GM23338 (cell line): ENCODE measurements around the gene SH3BP4. TPM values are rescaled to one million over a fixed set of nuclear protein-coding genes. Genes with fewer than 3 reads are reported as not detected.
A peak's percentile ranks its signal among the peaks of the same experiment; 100 is the strongest.

ENCODE experiments used
- ATAC-seq: fragments of 200-7000 bp; cut with Tn5 transposase; 3 replicates; pipeline ENCODE4 v1.9.1; 2020
- DNase-seq: peaks from one replicate; pipeline ENCODE4 v3.0.0-alpha.2; 2015; ENCODE audit warnings: low spot score
- H2AFZ ChIP-seq: fragments of 200-600 bp; sonication (generic); 2 replicates; pipeline ENCODE4 v1.8.0; 2016; ENCODE audit warnings: antibody characterized with exemption, mild to moderate bottlenecking, moderate library complexity
- H3F3A ChIP-seq: fragments of 200-600 bp; sonication (generic); replicated peaks from 2 replicates; pipeline ENCODE4 v1.8.0; 2017; ENCODE audit warnings: antibody characterized with exemption, mixed run types, low read depth
- H3K27ac ChIP-seq: fragments of 200-600 bp; sonication (generic); 2 replicates; pipeline ENCODE4 v1.6.1; 2016; ENCODE audit warnings: low read depth
- H3K27me3 ChIP-seq: fragments of 200-600 bp; sonication (generic); 2 replicates; pipeline ENCODE4 v1.8.0; 2016; ENCODE audit warnings: mild to moderate bottlenecking, mixed run types, moderate library complexity; ENCODE audit not compliant: insufficient read depth
- H3K36me3 ChIP-seq: fragments of 200-600 bp; sonication (generic); 2 replicates; pipeline ENCODE4 v1.8.0; 2016; ENCODE audit warnings: mild to moderate bottlenecking; ENCODE audit not compliant: insufficient read depth
- H3K4me1 ChIP-seq: fragments of 200-600 bp; sonication (generic); 2 replicates; pipeline ENCODE4 v1.8.0; 2016; ENCODE audit warnings: mild to moderate bottlenecking, moderate library complexity; ENCODE audit not compliant: insufficient read depth
- H3K4me2 ChIP-seq: fragments of 200-600 bp; sonication (generic); 2 replicates; pipeline ENCODE4 v1.7.1; 2017; ENCODE audit warnings: mixed run types
- H3K4me3 ChIP-seq: fragments of 200-600 bp; sonication (generic); 2 replicates; pipeline ENCODE4 v1.6.1; 2016; ENCODE audit warnings: mixed run types
- H3K79me2 ChIP-seq: fragments of 200-600 bp; sonication (generic); replicated peaks from 2 replicates; pipeline ENCODE4 v1.8.0; 2017; ENCODE audit warnings: mild to moderate bottlenecking; ENCODE audit not compliant: insufficient read depth
- H3K9me2 ChIP-seq: fragments of 200-600 bp; sonication (generic); 2 replicates; pipeline ENCODE4 v1.8.0; 2017; ENCODE audit not compliant: insufficient read depth
- H4K20me1 ChIP-seq: fragments of 200-600 bp; sonication (generic); replicated peaks from 2 replicates; pipeline ENCODE4 v1.8.0; 2017; ENCODE audit warnings: mild to moderate bottlenecking; ENCODE audit not compliant: insufficient read depth
- H3K27ac Mint-ChIP-seq: 2 replicates; pipeline ENCODE4 v1.8.0; 2020; ENCODE audit warnings: inconsistent platforms, mild to moderate bottlenecking, moderate library complexity, mixed read lengths
- H3K27me3 Mint-ChIP-seq: 3 replicates; pipeline ENCODE4 v1.8.0; 2022; ENCODE audit warnings: low read depth, mild to moderate bottlenecking, moderate library complexity, mixed read lengths, inconsistent platforms; ENCODE audit not compliant: insufficient read depth, poor library complexity
- H3K36me3 Mint-ChIP-seq: 3 replicates; pipeline ENCODE4 v1.8.0; 2021; ENCODE audit warnings: low read depth, mild to moderate bottlenecking, inconsistent platforms, moderate library complexity, mixed read lengths
- H3K4me1 Mint-ChIP-seq: 3 replicates; pipeline ENCODE4 v1.8.0; 2020; ENCODE audit warnings: mild to moderate bottlenecking, inconsistent platforms, mixed read lengths
- H3K4me3 Mint-ChIP-seq: 3 replicates; pipeline ENCODE4 v1.8.0; 2021; ENCODE audit warnings: moderate library complexity, mild to moderate bottlenecking, inconsistent platforms, mixed read lengths
- H3K9me3 Mint-ChIP-seq: 3 replicates; pipeline ENCODE4 v1.8.0; 2020; ENCODE audit warnings: moderate library complexity, mild to moderate bottlenecking, inconsistent platforms, mixed read lengths
- ETS1 ChIP-seq: IDR thresholded peaks from 2 replicates; pipeline ENCODE4 v1.6.1; 2016; ENCODE audit warnings: antibody characterized with exemption
- EZH2phosphoT487 ChIP-seq: fragments of 200-600 bp; sonication (generic); IDR thresholded peaks from one replicate; pipeline ENCODE4 v1.8.1; 2018; ENCODE audit warnings: antibody characterized with exemption; ENCODE audit not compliant: unreplicated experiment
- JUNB ChIP-seq: IDR thresholded peaks from one replicate; pipeline ENCODE4 v1.6.1; 2016; ENCODE audit warnings: antibody characterized with exemption; ENCODE audit not compliant: unreplicated experiment
- NANOG ChIP-seq: IDR thresholded peaks from 2 replicates; pipeline ENCODE4 v1.6.1; 2016; ENCODE audit warnings: antibody characterized with exemption, borderline replicate concordance
- POLR2AphosphoS5 ChIP-seq: IDR thresholded peaks from 2 replicates; pipeline ENCODE4 v1.6.1; 2016; ENCODE audit warnings: antibody characterized with exemption, low read depth
- REST ChIP-seq: IDR thresholded peaks from one replicate; pipeline ENCODE4 v1.6.1; 2018; ENCODE audit warnings: antibody characterized with exemption; ENCODE audit not compliant: unreplicated experiment
- STAT1 ChIP-seq: IDR thresholded peaks from one replicate; pipeline ENCODE4 v1.6.1; 2016; ENCODE audit warnings: antibody characterized with exemption; ENCODE audit not compliant: unreplicated experiment
- ZNF114 ChIP-seq: fragments of 250-450 bp; sonication (Bioruptor Pico); IDR thresholded peaks from 2 replicates; pipeline ENCODE4 v1.5.0; 2020; ENCODE audit warnings: mild to moderate bottlenecking, moderate library complexity
- ZNF331 ChIP-seq: fragments of 250-450 bp; sonication (Bioruptor Pico); IDR thresholded peaks from 2 replicates; pipeline ENCODE4 v1.5.0; 2020; ENCODE audit warnings: low read depth, mild to moderate bottlenecking, moderate library complexity
- polyA plus RNA-seq: library from polyadenylated mRNA; unstranded; fragments of >200 nt; fragmentation: Nextera tagmentation; extraction: Ambion mirVana; gene quantifications from 2 replicates; pipeline ENCODE4 v1.2.1, GENCODE V29; 2016
- total RNA-seq: library from RNA; depleted of rRNA; stranded (reverse); fragments of >200 nt; shearing (Covaris generic); gene quantifications from 2 replicates; pipeline ENCODE4 v1.2.3, GENCODE V29; 2014
- TF ChIP-seq, protein P1 (sequence below): fragments of 250-450 bp; sonication (Bioruptor Pico); IDR thresholded peaks from 2 replicates; pipeline ENCODE4 v1.5.0; 2020; ENCODE audit warnings: mild to moderate bottlenecking, moderate library complexity
- TF ChIP-seq, protein P2 (sequence below), 2 experiments: fragments of 200-600 bp in 1 of 2; sonication (generic) in 1 of 2; conservative IDR thresholded peaks; 2 replicates each; pipeline versions ENCODE4 v1.5.1 to v1.6.1; 2016 to 2017; ENCODE audit warnings: antibody characterized with exemption in 2 of 2, low read depth in 2 of 2, mild to moderate bottlenecking in 2 of 2, moderate library complexity in 1 of 2

SH3BP4 gene
- total and polyA plus RNA-seq, 2 experiments from 2014 or later, result 15.6 to 50.9 TPM

DNA sequence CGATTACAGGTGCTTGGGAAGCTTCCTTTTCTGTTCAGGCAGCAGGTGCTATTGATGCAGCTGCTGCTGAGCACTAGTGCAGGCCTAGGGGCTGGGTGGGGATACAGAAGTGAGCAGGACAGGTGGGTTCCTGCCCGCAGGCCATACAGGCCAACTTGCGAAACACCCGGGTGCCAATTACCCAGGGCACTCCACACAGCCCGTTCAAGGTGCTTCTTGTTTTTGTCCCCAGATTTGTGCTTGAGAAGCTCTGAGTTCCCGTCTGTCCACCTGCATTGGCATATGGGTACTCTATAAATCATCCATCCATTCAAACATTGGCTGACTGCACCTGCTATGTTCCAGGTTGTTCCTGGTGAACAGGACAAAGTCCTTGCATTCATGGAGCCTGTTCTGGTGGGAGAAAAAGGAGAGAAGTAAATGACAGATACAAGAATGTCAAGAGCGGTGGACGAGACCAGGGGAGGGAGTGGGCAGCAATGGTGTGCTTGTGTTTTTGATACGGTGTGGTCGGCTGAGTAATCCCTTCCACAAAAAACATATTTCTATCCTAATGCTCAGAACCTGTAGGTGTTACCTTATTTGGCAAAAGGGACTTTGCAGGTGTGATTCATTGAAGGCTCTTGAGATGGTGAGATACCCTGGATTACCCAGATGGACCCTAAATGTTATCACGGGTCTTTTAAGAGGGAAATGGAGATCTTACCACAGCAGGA, 31.4 kb downstream of the SH3BP4 start:
- peaks cover 12% of the 10 kb centered on the region; the same call in 1 of the 2 replicates for H3K9me2 ChIP-seq
- peaks cover 5% of the 10 kb centered on the region; the same call in 1 of the 2 replicates for H4K20me1 ChIP-seq
- TF ChIP-seq JUNB, result no peak
- TF ChIP-seq, protein P1, sequence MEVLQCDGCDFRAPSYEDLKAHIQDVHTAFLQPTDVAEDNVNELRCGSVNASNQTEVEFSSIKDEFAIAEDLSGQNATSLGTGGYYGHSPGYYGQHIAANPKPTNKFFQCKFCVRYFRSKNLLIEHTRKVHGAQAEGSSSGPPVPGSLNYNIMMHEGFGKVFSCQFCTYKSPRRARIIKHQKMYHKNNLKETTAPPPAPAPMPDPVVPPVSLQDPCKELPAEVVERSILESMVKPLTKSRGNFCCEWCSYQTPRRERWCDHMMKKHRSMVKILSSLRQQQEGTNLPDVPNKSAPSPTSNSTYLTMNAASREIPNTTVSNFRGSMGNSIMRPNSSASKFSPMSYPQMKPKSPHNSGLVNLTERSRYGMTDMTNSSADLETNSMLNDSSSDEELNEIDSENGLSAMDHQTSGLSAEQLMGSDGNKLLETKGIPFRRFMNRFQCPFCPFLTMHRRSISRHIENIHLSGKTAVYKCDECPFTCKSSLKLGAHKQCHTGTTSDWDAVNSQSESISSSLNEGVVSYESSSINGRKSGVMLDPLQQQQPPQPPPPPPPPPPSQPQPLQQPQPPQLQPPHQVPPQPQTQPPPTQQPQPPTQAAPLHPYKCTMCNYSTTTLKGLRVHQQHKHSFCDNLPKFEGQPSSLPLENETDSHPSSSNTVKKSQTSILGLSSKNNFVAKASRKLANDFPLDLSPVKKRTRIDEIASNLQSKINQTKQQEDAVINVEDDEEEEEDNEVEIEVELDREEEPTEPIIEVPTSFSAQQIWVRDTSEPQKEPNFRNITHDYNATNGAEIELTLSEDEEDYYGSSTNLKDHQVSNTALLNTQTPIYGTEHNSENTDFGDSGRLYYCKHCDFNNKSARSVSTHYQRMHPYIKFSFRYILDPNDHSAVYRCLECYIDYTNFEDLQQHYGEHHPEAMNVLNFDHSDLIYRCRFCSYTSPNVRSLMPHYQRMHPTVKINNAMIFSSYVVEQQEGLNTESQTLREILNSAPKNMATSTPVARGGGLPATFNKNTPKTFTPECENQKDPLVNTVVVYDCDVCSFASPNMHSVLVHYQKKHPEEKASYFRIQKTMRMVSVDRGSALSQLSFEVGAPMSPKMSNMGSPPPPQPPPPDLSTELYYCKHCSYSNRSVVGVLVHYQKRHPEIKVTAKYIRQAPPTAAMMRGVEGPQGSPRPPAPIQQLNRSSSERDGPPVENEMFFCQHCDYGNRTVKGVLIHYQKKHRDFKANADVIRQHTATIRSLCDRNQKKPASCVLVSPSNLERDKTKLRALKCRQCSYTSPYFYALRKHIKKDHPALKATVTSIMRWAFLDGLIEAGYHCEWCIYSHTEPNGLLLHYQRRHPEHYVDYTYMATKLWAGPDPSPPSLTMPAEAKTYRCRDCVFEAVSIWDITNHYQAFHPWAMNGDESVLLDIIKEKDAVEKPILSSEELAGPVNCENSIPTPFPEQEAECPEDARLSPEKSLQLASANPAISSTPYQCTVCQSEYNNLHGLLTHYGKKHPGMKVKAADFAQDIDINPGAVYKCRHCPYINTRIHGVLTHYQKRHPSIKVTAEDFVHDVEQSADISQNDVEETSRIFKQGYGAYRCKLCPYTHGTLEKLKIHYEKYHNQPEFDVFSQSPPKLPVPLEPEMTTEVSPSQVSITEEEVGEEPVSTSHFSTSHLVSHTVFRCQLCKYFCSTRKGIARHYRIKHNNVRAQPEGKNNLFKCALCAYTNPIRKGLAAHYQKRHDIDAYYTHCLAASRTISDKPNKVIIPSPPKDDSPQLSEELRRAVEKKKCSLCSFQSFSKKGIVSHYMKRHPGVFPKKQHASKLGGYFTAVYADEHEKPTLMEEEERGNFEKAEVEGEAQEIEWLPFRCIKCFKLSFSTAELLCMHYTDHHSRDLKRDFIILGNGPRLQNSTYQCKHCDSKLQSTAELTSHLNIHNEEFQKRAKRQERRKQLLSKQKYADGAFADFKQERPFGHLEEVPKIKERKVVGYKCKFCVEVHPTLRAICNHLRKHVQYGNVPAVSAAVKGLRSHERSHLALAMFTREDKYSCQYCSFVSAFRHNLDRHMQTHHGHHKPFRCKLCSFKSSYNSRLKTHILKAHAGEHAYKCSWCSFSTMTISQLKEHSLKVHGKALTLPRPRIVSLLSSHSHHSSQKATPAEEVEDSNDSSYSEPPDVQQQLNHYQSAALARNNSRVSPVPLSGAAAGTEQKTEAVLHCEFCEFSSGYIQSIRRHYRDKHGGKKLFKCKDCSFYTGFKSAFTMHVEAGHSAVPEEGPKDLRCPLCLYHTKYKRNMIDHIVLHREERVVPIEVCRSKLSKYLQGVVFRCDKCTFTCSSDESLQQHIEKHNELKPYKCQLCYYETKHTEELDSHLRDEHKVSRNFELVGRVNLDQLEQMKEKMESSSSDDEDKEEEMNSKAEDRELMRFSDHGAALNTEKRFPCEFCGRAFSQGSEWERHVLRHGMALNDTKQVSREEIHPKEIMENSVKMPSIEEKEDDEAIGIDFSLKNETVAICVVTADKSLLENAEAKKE (CRISPR knock-in tag), result no peak
- TF ChIP-seq POLR2AphosphoS5, result no peak
- TF ChIP-seq EZH2phosphoT487, result no peak
- no peak for TF ChIP-seq STAT1
- no peak for TF ChIP-seq REST
- TF ChIP-seq, protein P2, sequence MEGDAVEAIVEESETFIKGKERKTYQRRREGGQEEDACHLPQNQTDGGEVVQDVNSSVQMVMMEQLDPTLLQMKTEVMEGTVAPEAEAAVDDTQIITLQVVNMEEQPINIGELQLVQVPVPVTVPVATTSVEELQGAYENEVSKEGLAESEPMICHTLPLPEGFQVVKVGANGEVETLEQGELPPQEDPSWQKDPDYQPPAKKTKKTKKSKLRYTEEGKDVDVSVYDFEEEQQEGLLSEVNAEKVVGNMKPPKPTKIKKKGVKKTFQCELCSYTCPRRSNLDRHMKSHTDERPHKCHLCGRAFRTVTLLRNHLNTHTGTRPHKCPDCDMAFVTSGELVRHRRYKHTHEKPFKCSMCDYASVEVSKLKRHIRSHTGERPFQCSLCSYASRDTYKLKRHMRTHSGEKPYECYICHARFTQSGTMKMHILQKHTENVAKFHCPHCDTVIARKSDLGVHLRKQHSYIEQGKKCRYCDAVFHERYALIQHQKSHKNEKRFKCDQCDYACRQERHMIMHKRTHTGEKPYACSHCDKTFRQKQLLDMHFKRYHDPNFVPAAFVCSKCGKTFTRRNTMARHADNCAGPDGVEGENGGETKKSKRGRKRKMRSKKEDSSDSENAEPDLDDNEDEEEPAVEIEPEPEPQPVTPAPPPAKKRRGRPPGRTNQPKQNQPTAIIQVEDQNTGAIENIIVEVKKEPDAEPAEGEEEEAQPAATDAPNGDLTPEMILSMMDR (conservative IDR thresholded peaks at IDR 0.05; ENCODE audit: low read depth in 2 of 2), result no peak
- no peak for TF ChIP-seq NANOG
- no peak for TF ChIP-seq ZNF331 (CRISPR knock-in tag)
- TF ChIP-seq ZNF114 (CRISPR knock-in tag), result no peak
- TF ChIP-seq ETS1, result no peak
- DNase-seq (no peak), ATAC-seq (no peak)
- Mint-ChIP-seq H3K27me3 (peaks cover 17% of the 10 kb centered on the region), H3K27ac (no peak overlapping the region), H3K9me3 (peaks cover 10% of the 10 kb centered on the region; the same call in 2 of the 3 replicates), H3K4me1 (peaks cover 49% of the 10 kb centered on the region), H3K36me3 (peaks cover 25% of the 10 kb centered on the region), H3K4me3 (no peak overlapping the region)
- no peak overlapping the region for H2AFZ ChIP-seq
- H3K4me1 ChIP-seq, result peaks cover 44% of the 10 kb centered on the region
- H3K27me3 ChIP-seq, result no peaks in the 10 kb centered on the region
- H3K4me3 ChIP-seq, result no peak overlapping the region
- H3K79me2 ChIP-seq, result peaks cover 93% of the 10 kb centered on the region
- peak overlapping the region; percentile 95; the same call in 1 of the 2 replicates for H3K27ac ChIP-seq
- peaks cover 5% of the 10 kb centered on the region; the same call in 1 of the 2 replicates for H3F3A ChIP-seq
- peak overlapping the region; percentile 72 for H3K4me2 ChIP-seq
- H3K36me3 ChIP-seq, result 0 out of 2 replicates have a peak, but pooled peaks cover 3% of the 10 kb centered on the region
